ENCODE results near the gene C5orf34.

- TF ChIP-seq, protein P1, sequence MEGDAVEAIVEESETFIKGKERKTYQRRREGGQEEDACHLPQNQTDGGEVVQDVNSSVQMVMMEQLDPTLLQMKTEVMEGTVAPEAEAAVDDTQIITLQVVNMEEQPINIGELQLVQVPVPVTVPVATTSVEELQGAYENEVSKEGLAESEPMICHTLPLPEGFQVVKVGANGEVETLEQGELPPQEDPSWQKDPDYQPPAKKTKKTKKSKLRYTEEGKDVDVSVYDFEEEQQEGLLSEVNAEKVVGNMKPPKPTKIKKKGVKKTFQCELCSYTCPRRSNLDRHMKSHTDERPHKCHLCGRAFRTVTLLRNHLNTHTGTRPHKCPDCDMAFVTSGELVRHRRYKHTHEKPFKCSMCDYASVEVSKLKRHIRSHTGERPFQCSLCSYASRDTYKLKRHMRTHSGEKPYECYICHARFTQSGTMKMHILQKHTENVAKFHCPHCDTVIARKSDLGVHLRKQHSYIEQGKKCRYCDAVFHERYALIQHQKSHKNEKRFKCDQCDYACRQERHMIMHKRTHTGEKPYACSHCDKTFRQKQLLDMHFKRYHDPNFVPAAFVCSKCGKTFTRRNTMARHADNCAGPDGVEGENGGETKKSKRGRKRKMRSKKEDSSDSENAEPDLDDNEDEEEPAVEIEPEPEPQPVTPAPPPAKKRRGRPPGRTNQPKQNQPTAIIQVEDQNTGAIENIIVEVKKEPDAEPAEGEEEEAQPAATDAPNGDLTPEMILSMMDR (IDR thresholded peaks at IDR 0.05; ENCODE audit: insufficient read depth, low read length, poor library complexity, severe bottlenecking), result no peak
- TF ChIP-seq EZH2phosphoT487 (conservative IDR thresholded peaks at IDR 0.05; ENCODE audit: low read length), result no peak
Observed at GRCh38 chr5:43540746-43541145, 25.8 kb upstream of the C5orf34 start.
